Liver (tissue), 9 donors: Measurements from ENCODE around the gene MAP2K4. TPM values are rescaled to one million over a fixed set of nuclear protein-coding genes. Genes with fewer than 3 reads are reported as not detected.
A peak's percentile ranks its signal among the peaks of the same experiment; 100 is the strongest.

Experiments used
- DNase-seq: peaks from one replicate; pipeline ENCODE4 v3.0.0-alpha.2; 2017; ENCODE audit warnings: low spot score
- H3K27ac ChIP-seq, 2 donors: one replicate each; pipeline ENCODE4 v1.7.0; 2013; ENCODE audit warnings: inconsistent platforms in 2 of 2, low read length in 2 of 2, control low read depth in 1 of 2, low read depth in 1 of 2, mild to moderate bottlenecking in 1 of 2
- H3K27me3 ChIP-seq, 4 donors: one replicate each; pipeline versions ENCODE4 v1.6.1 to v1.7.0; 2013; ENCODE audit warnings: low read length in 3 of 4, inconsistent platforms in 1 of 4, mild to moderate bottlenecking in 1 of 4, moderate library complexity in 1 of 4; ENCODE audit not compliant: control insufficient read depth in 4 of 4, insufficient read depth in 4 of 4
- H3K36me3 ChIP-seq, 4 donors: one replicate each; pipeline versions ENCODE4 v1.6.1 to v1.7.0; 2013; ENCODE audit warnings: low read length in 3 of 4, mild to moderate bottlenecking in 3 of 4, low read depth in 1 of 4, moderate library complexity in 1 of 4; ENCODE audit not compliant: control insufficient read depth in 4 of 4, insufficient read depth in 3 of 4
- H3K4me1 ChIP-seq, 4 donors: one replicate each; pipeline versions ENCODE4 v1.6.1 to v1.7.0; 2013; ENCODE audit warnings: low read length in 3 of 4, mild to moderate bottlenecking in 3 of 4, moderate library complexity in 1 of 4; ENCODE audit not compliant: control insufficient read depth in 4 of 4, insufficient read depth in 4 of 4
- H3K4me3 ChIP-seq, 3 donors: one replicate each; pipeline versions ENCODE4 v1.6.1 to v1.7.0; 2013; ENCODE audit warnings: low read length in 3 of 3, control low read depth in 1 of 3, low read depth in 1 of 3, mild to moderate bottlenecking in 1 of 3
- H3K9ac ChIP-seq, 2 donors: one replicate each; pipeline ENCODE4 v1.7.0; 2013; ENCODE audit warnings: low read length in 2 of 2, mild to moderate bottlenecking in 2 of 2, moderate library complexity in 2 of 2, control low read depth in 1 of 2, low read depth in 1 of 2
- H3K9me3 ChIP-seq, 4 donors: one replicate each; pipeline versions ENCODE4 v1.6.1 to v1.7.0; 2013; ENCODE audit warnings: low read length in 3 of 4; ENCODE audit not compliant: control insufficient read depth in 4 of 4
- EGR1 ChIP-seq, 2 donors: IDR thresholded peaks; 2 replicates each; pipeline ENCODE4 v1.6.1; 2016 to 2018; ENCODE audit warnings: antibody characterized with exemption in 2 of 2, low read depth in 2 of 2
- GABPA ChIP-seq, 2 donors: IDR thresholded peaks in 1 of 2; conservative IDR thresholded peaks in 1 of 2; 2 replicates each; pipeline ENCODE4 v1.6.1; 2016; ENCODE audit warnings: antibody characterized with exemption in 2 of 2, mild to moderate bottlenecking in 1 of 2, moderate library complexity in 1 of 2
- HNF4A ChIP-seq, 2 donors: conservative IDR thresholded peaks; 2 replicates each; pipeline ENCODE4 v1.6.1; 2016; ENCODE audit warnings: antibody characterized with exemption in 2 of 2, mild to moderate bottlenecking in 2 of 2
- HNF4G ChIP-seq: IDR thresholded peaks from 2 replicates; pipeline ENCODE4 v1.6.1; 2016; ENCODE audit warnings: antibody characterized with exemption
- RAD21 ChIP-seq, 2 donors: IDR thresholded peaks; 2 replicates each; pipeline ENCODE4 v1.6.1; 2016; ENCODE audit warnings: antibody characterized with exemption in 2 of 2, mild to moderate bottlenecking in 2 of 2
- REST ChIP-seq: IDR thresholded peaks from 2 replicates; pipeline ENCODE4 v1.6.1; 2016; ENCODE audit warnings: antibody characterized with exemption, mild to moderate bottlenecking
- SP1 ChIP-seq: IDR thresholded peaks from 2 replicates; pipeline ENCODE4 v1.6.1; 2018; ENCODE audit warnings: antibody characterized with exemption, mild to moderate bottlenecking
- TAF1 ChIP-seq: conservative IDR thresholded peaks from 2 replicates; pipeline ENCODE4 v1.6.1; 2016; ENCODE audit warnings: antibody characterized with exemption, mild to moderate bottlenecking
- YY1 ChIP-seq: IDR thresholded peaks from 2 replicates; pipeline ENCODE4 v1.6.1; 2016; ENCODE audit warnings: antibody characterized with exemption, mild to moderate bottlenecking
- WGBS: extraction: QIAGEN DNeasy Blood & Tissue Kit; methylation state at CpG from one replicate; pipeline ENCODE4 v1.1.7; 2013; 5-methylcytosine and 5-hydroxymethylcytosine counted together
- polyA plus RNA-seq, 2 donors: library from polyadenylated mRNA; stranded (reverse) in 1 of 2; unstranded in 1 of 2; fragments of 200-250 nt in 1 of 2; fragments of >200 nt in 1 of 2; fragmentation: Nextera tagmentation in 1 of 2; extraction: Ambion mirVana in 1 of 2; gene quantifications; one replicate each; pipeline versions ENCODE4 v1.2.1 to v1.2.3, GENCODE V29; 2013 to 2015
- total RNA-seq, 2 donors: library from RNA; depleted of rRNA; stranded (reverse); fragments of >200 nt; gene quantifications; one replicate each; pipeline ENCODE4 v1.2.3, GENCODE V29; 2014
- TF ChIP-seq, protein P1 (sequence below): fragments of 150-350 bp; IDR thresholded peaks from 2 replicates; pipeline ENCODE4 v1.5.1; 2017; ENCODE audit warnings: improper control_type of control experiment, low read depth, low read length; ENCODE audit not compliant: missing input control
- TF ChIP-seq, protein P2 (sequence below): IDR thresholded peaks from 2 replicates; pipeline ENCODE4 v1.6.1; 2016; ENCODE audit warnings: antibody characterized with exemption
- TF ChIP-seq, protein P3 (sequence below): IDR thresholded peaks from 2 replicates; pipeline ENCODE4 v1.6.1; 2016; ENCODE audit warnings: antibody characterized with exemption
- donor health status: healthy.
- donor health status: healthy.
- donor health status: healthy.
- donor health status: healthy.
- donor health status: healthy.

Gene MAP2K4
- total and polyA plus RNA-seq, 4 donors, result 9.2 to 23.8 (median 14.7) TPM

DNA sequence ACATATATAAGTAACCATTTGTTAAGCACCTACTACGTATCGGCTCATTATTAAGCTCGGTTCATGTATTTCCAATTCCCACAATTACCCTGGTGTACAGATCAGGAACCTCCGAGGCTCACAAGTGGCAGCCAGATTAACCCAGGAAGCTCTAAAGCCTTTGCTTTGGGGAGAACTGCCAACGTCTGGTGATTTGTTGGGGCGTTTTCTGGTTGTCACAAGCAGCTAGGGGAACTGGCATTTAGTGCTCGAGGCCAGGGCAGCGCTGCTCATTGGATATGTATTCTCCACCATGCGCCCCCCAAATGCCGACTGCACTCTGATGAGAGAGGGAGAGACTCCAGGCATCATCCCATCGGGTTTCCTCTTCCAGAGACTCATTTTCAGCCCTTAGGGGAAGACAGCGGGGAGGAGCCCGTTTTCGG is 23.9 kb upstream of the MAP2K4 start:
- no peaks in the 10 kb centered on the region for H3K27me3 ChIP-seq
- no peaks in the 10 kb centered on the region for H3K9me3 ChIP-seq
- no peak for TF ChIP-seq HNF4A (conservative IDR thresholded peaks at IDR 0.05)
- TF ChIP-seq TAF1, result peak; percentile 54
- TF ChIP-seq, protein P1, sequence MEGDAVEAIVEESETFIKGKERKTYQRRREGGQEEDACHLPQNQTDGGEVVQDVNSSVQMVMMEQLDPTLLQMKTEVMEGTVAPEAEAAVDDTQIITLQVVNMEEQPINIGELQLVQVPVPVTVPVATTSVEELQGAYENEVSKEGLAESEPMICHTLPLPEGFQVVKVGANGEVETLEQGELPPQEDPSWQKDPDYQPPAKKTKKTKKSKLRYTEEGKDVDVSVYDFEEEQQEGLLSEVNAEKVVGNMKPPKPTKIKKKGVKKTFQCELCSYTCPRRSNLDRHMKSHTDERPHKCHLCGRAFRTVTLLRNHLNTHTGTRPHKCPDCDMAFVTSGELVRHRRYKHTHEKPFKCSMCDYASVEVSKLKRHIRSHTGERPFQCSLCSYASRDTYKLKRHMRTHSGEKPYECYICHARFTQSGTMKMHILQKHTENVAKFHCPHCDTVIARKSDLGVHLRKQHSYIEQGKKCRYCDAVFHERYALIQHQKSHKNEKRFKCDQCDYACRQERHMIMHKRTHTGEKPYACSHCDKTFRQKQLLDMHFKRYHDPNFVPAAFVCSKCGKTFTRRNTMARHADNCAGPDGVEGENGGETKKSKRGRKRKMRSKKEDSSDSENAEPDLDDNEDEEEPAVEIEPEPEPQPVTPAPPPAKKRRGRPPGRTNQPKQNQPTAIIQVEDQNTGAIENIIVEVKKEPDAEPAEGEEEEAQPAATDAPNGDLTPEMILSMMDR, result peak; percentile 40
- TF ChIP-seq REST, result peak; percentile 31
- peak in 1 of 2 donors; percentile 25 for TF ChIP-seq RAD21 (IDR thresholded peaks at IDR 0.05)
- H3K4me3 ChIP-seq, result peak overlapping the region; percentile 89 to 96 (median 95)
- no peak for DNase-seq
- peak overlapping the region; percentile 91 to 96 for H3K27ac ChIP-seq
- H3K36me3 ChIP-seq, result peaks cover 0 to 6% (median 3%) of the 10 kb centered on the region in 4 donors
- H3K9ac ChIP-seq, result peak overlapping the region; percentile 76 to 96
- H3K4me1 ChIP-seq, result peaks cover 0 to 13% (median 4%) of the 10 kb centered on the region in 4 donors
- WGBS, result under 1% methylated on average over 14 of the region's 14 CpGs

GRCh38 chr17:11997147-11997971 is 23.3 kb upstream of the MAP2K4 start, which contains the start of gene ZNF18:
ZNF18 (minus strand) TSS chr17:11997475; CDS start chr17:11992829, 4,646 bp downstream.
- Histone ChIP-seq H3K9me3 (no peaks in the 10 kb centered on the region), H3K4me1 (peaks cover 0 to 13% (median 4%) of the 10 kb centered on the region in 4 donors), H3K4me3 (peak within 1 kb of the TSS; percentile 89 to 96 (median 95)), H3K27me3 (no peaks in the 10 kb centered on the region), H3K9ac (peak within 1 kb of the TSS; percentile 76 to 96), H3K36me3 (peaks cover 0 to 2% (median under 1%) of the 10 kb centered on the region in 4 donors), H3K27ac (peak within 1 kb of the TSS; percentile 91 to 96)
- TF ChIP-seq SP1 (peak; percentile 31), GABPA (IDR thresholded peaks at IDR 0.05 in 1 of 2, conservative IDR thresholded peaks at IDR 0.05 in 1 of 2) (peak in 1 of 2 donors; percentile 18), RAD21 (IDR thresholded peaks at IDR 0.05) (peak in 1 of 2 donors; percentile 13), HNF4G (no peak), EGR1 (IDR thresholded peaks at IDR 0.05; ENCODE audit: low read depth in 2 of 2) (peak in 1 of 2 donors; percentile 61), YY1 (peak; percentile 96), TAF1 (peak; percentile 13)
- TF ChIP-seq, protein P2, sequence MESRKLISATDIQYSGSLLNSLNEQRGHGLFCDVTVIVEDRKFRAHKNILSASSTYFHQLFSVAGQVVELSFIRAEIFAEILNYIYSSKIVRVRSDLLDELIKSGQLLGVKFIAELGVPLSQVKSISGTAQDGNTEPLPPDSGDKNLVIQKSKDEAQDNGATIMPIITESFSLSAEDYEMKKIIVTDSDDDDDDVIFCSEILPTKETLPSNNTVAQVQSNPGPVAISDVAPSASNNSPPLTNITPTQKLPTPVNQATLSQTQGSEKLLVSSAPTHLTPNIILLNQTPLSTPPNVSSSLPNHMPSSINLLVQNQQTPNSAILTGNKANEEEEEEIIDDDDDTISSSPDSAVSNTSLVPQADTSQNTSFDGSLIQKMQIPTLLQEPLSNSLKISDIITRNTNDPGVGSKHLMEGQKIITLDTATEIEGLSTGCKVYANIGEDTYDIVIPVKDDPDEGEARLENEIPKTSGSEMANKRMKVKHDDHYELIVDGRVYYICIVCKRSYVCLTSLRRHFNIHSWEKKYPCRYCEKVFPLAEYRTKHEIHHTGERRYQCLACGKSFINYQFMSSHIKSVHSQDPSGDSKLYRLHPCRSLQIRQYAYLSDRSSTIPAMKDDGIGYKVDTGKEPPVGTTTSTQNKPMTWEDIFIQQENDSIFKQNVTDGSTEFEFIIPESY, result no peak
- TF ChIP-seq, protein P3, sequence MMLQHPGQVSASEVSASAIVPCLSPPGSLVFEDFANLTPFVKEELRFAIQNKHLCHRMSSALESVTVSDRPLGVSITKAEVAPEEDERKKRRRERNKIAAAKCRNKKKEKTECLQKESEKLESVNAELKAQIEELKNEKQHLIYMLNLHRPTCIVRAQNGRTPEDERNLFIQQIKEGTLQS, result no peak
- under 1% methylated on average over 74 of the region's 74 CpGs for WGBS
- peak; percentile 97 for DNase-seq
